ENCODE results near the gene UXT. TPM values are rescaled to one million over a fixed set of nuclear protein-coding genes. Genes with fewer than 3 reads are reported as not detected.

Gene UXT
- total and polyA plus RNA-seq, 4 donors: 58.0 to 153 (median 120) TPM

GRCh38 chrX:47661539-47661938 is 2.6 kb upstream of the UXT start:
- TF ChIP-seq CTCF (IDR thresholded peaks at IDR 0.05; ENCODE audit: control extremely low read depth, extremely low read depth): no peak
- H3K4me3 ChIP-seq: no peak overlapping the region
- H3K4me1 ChIP-seq (ENCODE audit: control insufficient read depth in 5 of 5, insufficient read depth in 5 of 5, low read length in 5 of 5): no peaks in the 10 kb centered on the region
- H3K27ac ChIP-seq (ENCODE audit: low read depth in 1 of 2, low read length in 1 of 2): no peak overlapping the region
- no peaks in the 10 kb centered on the region for H3K9me3 ChIP-seq (ENCODE audit: control insufficient read depth in 4 of 4, insufficient read depth in 3 of 4, low read length in 3 of 4)
- ATAC-seq (ENCODE audit: insufficient read depth, low FRiP score) (no peak), DNase-seq (no peak)
- no peaks in the 10 kb centered on the region for H3K27me3 ChIP-seq (ENCODE audit: control insufficient read depth in 3 of 3, insufficient read depth in 3 of 3, low read length in 2 of 3)
- WGBS, 2 donors: 83 to 97% methylated on average over 7 of the region's 7 CpGs
- H3K9ac ChIP-seq (ENCODE audit: insufficient read depth in 1 of 2, low read length in 2 of 2): no peak overlapping the region
- H3K36me3 ChIP-seq (ENCODE audit: control insufficient read depth in 4 of 4, insufficient read depth in 4 of 4, low read length in 4 of 4): peaks cover 0 to 2% (median under 1%) of the 10 kb centered on the region in 4 donors

- Histone ChIP-seq H3K4me3 (no peak overlapping the region), H3K9ac (ENCODE audit: insufficient read depth in 1 of 2, low read length in 2 of 2) (peak overlapping the region in 1 of 2 donors; percentile 4), H3K9me3 (ENCODE audit: control insufficient read depth in 4 of 4, insufficient read depth in 3 of 4, low read length in 3 of 4) (no peaks in the 10 kb centered on the region), H3K27ac (ENCODE audit: low read depth in 1 of 2, low read length in 1 of 2) (peak overlapping the region; percentile 95 to 96), H3K27me3 (ENCODE audit: control insufficient read depth in 3 of 3, insufficient read depth in 3 of 3, low read length in 2 of 3) (no peaks in the 10 kb centered on the region), H3K4me1 (ENCODE audit: control insufficient read depth in 5 of 5, insufficient read depth in 5 of 5, low read length in 5 of 5) (no peaks in the 10 kb centered on the region), H3K36me3 (ENCODE audit: control insufficient read depth in 4 of 4, insufficient read depth in 4 of 4, low read length in 4 of 4) (peaks cover 0 to 5% (median 2%) of the 10 kb centered on the region in 4 donors)
- ATAC-seq (ENCODE audit: insufficient read depth, low FRiP score) (no peak), DNase-seq (no peak)
- WGBS, 2 donors: 30 to 46% methylated on average over 8 of the region's 8 CpGs
- TF ChIP-seq CTCF (IDR thresholded peaks at IDR 0.05; ENCODE audit: control extremely low read depth, extremely low read depth): no peak
Measured at GRCh38 chrX:47659421-47659726, 394 bp upstream of the UXT start.

GRCh38 chrX:47658301-47658683 is 688 bp downstream of the UXT start:
- Histone ChIP-seq H3K27ac (ENCODE audit: low read depth in 1 of 2, low read length in 1 of 2) (peak overlapping the region; percentile 95 to 96), H3K36me3 (ENCODE audit: control insufficient read depth in 4 of 4, insufficient read depth in 4 of 4, low read length in 4 of 4) (peaks cover 0 to 5% (median 2%) of the 10 kb centered on the region in 4 donors), H3K27me3 (ENCODE audit: control insufficient read depth in 3 of 3, insufficient read depth in 3 of 3, low read length in 2 of 3) (no peaks in the 10 kb centered on the region), H3K9me3 (ENCODE audit: control insufficient read depth in 4 of 4, insufficient read depth in 3 of 4, low read length in 3 of 4) (no peaks in the 10 kb centered on the region), H3K9ac (ENCODE audit: insufficient read depth in 1 of 2, low read length in 2 of 2) (peak overlapping the region in 1 of 2 donors; percentile 75), H3K4me3 (no peak overlapping the region), H3K4me1 (ENCODE audit: control insufficient read depth in 5 of 5, insufficient read depth in 5 of 5, low read length in 5 of 5) (no peaks in the 10 kb centered on the region)
- DNase-seq (no peak), ATAC-seq (ENCODE audit: insufficient read depth, low FRiP score) (no peak)
- WGBS, 2 donors: 1 to 49% methylated on average over 13 of the region's 13 CpGs
- no peak for TF ChIP-seq CTCF (IDR thresholded peaks at IDR 0.05; ENCODE audit: control extremely low read depth, extremely low read depth)
